ENCODE data around the gene BCAS4.
"Not testable (repeated sequence)": the region's sequence is repeated elsewhere in the genome, so short reads cannot be mapped to it uniquely, and the experiment has no call there.

Gene BCAS4

GRCh38 chr20:50769551-50770085 is 25.2 kb upstream of the BCAS4 start:
- FAIRE-seq, result peak; percentile 97

GRCh38 chr20:50771419-50772080 is 23.3 kb upstream of the BCAS4 start:
- FAIRE-seq, result peak; percentile 96
- not testable (repeated sequence) for DNase-seq (ENCODE audit: insufficient read length, low spot score)

More at GRCh38 chr20:50769551-50770085, 25.2 kb upstream of the BCAS4 start:
- not testable (repeated sequence) for DNase-seq (ENCODE audit: insufficient read length, low spot score)

- DNase-seq (ENCODE audit: insufficient read length, low spot score) (no peak), FAIRE-seq (peak; percentile 70)
Observed at GRCh38 chr20:50772420-50773185, 22.3 kb upstream of the BCAS4 start.

GRCh38 chr20:50774515-50774914 is 20.3 kb upstream of the BCAS4 start:
- DNase-seq (ENCODE audit: insufficient read length, low spot score) (no peak), FAIRE-seq (no peak)

DNA sequence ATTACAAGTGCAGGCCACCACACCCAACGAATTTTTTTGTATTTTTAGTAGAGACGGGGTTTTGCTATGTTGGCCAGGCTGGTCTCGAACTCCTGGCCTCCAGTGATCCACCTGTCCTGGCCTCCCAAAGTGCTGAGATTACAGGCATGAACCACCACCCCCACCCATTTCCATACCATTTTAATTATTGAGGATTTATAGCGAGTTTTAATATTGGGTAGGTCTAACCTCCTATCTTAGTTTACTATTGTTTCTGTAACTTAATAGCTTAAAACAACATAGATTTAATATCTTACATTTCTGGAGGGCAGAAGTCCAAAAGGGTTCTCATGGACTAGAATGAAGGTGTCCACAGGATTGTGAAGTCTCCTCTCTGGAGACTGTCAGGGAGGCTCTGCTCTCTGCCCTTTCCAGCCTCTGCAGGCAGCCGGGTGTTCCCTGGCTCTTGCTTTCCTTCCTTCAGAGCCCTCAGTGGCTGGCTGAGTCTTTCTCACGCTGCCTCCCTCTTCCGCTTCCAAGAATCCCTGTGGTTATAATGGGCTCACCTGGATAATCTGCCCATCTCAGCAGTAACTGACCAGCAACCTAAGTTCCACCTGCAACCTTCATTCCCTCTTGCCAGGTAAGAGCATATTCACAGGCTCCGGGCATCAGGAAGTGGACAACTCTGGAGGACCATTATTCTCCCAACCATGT is 18.6 kb upstream of the BCAS4 start:
- FAIRE-seq (peak; percentile 67), DNase-seq (ENCODE audit: insufficient read length, low spot score) (no peak)

- DNase-seq (ENCODE audit: insufficient read length, low spot score), result no peak
- FAIRE-seq, result no peak
Observed at GRCh38 chr20:50777373-50777772, 17.5 kb upstream of the BCAS4 start.

DNA sequence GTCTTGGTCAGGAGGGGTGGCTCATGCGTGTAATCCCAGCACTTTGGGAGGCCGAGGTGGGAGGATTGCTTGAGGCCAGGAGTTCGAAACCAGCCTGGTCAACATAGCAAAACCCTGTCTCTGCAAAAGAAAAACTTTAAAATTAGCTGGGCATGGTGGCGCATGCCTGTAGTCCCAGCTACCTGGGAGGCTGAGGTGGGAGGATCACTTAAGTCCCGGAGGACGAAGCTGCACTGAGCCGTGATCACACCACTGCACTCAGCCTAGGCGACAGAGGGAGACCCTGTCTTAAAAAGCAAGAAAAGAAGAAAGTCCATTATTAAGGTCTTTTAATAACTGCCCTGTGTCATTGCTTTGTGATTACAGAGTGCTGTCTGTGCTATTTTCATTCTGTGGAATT is 15.9 kb upstream of the BCAS4 start:
- FAIRE-seq; DNase-seq (ENCODE audit: insufficient read length, low spot score): not testable (repeated sequence)

- FAIRE-seq, result no peak
- no peak for DNase-seq (ENCODE audit: insufficient read length, low spot score)
Observed at GRCh38 chr20:50783390-50783789, 11.5 kb upstream of the BCAS4 start.

- DNase-seq (ENCODE audit: insufficient read length, low spot score), result no peak
- FAIRE-seq, result no peak
Observed at GRCh38 chr20:50783903-50784302, 11.0 kb upstream of the BCAS4 start.

- no peak for FAIRE-seq
- DNase-seq (ENCODE audit: insufficient read length, low spot score), result no peak
Observed at GRCh38 chr20:50784464-50784863, 10.4 kb upstream of the BCAS4 start.

DNA sequence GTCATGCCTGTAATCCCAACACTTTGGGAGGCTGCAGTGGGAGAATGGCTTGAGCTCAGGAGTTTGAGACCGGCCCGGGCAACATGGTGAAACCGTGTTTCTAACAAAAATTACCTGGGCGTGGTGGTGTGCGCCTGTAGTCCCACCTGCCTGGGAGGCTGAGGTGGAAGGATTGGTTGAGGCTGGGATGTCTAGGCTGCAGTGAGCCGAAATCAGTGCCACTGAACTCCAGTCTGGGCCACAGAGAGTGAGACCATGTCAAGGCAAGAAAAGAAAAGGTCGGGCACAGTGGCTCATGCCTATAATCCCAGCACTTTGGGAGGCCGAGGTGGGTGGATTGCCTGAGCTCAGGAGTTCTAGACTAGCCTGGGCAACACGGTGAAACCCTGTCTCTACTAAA is 8.2 kb upstream of the BCAS4 start:
- DNase-seq (ENCODE audit: insufficient read length, low spot score) (no peak), FAIRE-seq (no peak)

DNA sequence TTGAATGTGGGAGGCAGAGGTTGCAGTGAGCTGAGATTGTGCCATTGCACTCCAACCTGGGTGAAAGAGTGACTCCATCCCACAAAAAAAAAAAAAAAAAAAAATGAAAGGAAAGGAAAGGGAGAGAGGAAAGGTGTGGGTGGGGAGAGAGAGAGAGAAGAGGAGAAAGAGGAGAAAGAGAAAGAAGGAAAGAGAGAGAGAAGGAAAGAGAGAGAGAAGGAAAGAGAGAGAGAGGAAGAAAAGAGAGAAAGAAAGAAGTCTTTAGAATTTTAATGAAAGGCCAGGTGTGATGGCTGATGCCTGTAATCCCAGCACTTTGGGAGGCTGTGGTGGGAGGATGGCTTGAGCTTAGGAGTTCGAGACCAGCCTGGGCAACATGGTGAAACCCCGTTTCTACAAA is 7.7 kb upstream of the BCAS4 start:
- DNase-seq (ENCODE audit: insufficient read length, low spot score) (no peak), FAIRE-seq (no peak)

DNA sequence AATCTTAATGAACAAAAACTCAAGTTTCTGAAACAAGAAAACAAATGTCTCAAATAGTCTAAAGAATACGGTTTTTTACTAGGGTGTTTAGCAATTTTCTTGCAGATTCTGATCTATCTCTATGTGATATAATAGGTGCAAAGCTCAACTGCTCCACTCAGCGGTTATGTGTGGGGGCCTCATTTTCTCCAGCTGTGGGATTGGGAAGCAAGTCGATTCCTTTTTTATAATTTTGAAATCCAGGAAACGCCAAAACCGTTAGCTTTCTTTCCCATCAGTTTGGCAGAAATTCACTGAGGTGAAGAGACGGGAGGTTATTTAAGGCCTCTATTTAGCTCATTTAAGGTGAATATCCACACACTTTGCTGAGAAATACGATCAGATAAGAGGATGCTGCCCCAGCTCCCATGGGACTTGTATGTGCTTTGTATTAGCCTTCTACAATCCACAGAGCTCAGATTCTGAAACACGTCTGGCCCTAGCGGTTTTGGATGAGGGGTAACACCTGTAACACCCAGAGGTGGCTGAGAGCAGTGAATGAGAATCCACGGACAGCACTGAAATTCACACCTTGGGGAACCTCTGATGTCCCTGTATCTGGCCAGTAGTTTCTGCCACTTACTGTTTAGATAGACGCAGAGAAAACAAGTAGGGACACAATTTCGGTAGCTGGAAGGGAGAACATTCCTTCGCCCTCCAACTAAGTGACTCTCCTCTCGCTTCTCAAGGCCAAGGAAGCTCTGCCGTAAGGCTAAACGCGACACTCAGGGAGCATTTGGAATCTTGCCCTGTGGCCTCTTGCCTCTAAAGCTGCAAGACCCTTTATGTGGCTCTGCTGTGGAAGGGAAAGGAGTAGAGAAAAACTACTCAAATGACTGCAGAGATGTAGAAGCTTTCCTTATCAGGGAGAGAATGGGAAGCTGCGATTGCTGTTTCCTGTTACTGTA is 6.5 kb upstream of the BCAS4 start:
- FAIRE-seq (no peak), DNase-seq (ENCODE audit: insufficient read length, low spot score) (peak; percentile 93)

- FAIRE-seq (no peak), DNase-seq (ENCODE audit: insufficient read length, low spot score) (no peak)
Observed at GRCh38 chr20:50789968-50790650, 4.8 kb upstream of the BCAS4 start.

DNA sequence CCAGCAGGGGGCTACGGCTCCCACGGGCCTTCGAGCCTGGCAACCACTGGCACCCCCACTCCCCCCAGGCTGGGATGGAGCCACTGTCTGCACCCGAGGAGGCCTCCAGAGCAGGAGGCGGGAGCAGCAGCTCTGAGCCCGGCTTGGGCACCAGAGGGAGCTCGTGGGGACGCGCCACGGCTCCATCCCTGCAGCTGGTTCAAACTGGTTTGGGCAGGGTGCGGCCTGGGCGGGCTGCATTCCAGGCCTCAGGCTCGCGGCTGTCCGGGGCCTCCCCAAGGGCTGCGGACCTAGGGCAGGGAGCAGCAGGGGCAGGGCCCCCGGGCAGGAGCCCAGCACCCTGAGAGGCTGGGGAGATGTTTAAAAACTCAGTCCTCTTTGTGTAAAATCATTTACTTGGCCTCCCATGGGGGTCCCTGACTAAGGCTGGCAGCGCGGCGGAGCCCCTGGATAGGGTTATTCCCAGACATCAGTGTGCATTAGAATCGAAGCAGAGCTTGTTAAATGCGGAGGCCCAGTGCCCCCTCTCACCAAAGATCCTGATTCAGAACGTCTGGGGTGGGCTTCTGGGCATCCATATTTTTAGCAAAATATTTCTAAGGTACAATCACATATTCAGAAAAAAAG is 4.1 kb upstream of the BCAS4 start:
- DNase-seq (ENCODE audit: insufficient read length, low spot score) (peak; percentile 99), FAIRE-seq (peak; percentile 97)

- FAIRE-seq (no peak), DNase-seq (ENCODE audit: insufficient read length, low spot score) (no peak)
Observed at GRCh38 chr20:50792708-50793574, 1.9 kb upstream of the BCAS4 start.

GRCh38 chr20:50793575-50794016 is 1.3 kb upstream of the BCAS4 start:
- not testable (repeated sequence) for DNase-seq (ENCODE audit: insufficient read length, low spot score); FAIRE-seq

GRCh38 chr20:50794181-50794845 is 548 bp upstream of the BCAS4 start:
- DNase-seq (ENCODE audit: insufficient read length, low spot score), result no peak
- no peak for FAIRE-seq
